ENCODE results near the gene ITPRIPL1.

DNA sequence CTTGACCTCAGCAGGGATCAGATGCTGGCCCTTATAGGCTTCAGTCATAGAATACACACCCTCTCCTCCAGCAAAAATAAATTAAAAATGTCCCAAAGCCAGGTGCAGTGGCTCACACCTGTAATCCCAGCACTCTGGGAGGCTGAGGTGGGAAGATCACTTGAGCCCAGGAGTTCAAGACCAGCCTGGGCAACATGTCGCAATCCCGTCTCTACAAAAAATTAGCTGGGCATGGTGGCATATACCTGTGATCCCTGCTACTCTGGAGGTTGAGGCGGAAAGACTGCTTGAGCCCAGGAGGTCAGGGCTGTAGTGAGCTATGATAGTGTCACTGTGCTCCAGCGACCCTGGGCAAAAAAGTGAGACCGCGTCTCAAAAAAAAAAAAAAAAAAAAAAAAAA is 4.8 kb downstream of the ITPRIPL1 start:
- TF ChIP-seq, protein P1, sequence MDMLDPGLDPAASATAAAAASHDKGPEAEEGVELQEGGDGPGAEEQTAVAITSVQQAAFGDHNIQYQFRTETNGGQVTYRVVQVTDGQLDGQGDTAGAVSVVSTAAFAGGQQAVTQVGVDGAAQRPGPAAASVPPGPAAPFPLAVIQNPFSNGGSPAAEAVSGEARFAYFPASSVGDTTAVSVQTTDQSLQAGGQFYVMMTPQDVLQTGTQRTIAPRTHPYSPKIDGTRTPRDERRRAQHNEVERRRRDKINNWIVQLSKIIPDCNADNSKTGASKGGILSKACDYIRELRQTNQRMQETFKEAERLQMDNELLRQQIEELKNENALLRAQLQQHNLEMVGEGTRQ (IDR thresholded peaks at IDR 0.05; ENCODE audit: low read depth, low read length), result no peak
- TF ChIP-seq RCOR1 (IDR thresholded peaks at IDR 0.05; ENCODE audit: insufficient replicate concordance, low read length), result no peak
- TF ChIP-seq, protein P2, sequence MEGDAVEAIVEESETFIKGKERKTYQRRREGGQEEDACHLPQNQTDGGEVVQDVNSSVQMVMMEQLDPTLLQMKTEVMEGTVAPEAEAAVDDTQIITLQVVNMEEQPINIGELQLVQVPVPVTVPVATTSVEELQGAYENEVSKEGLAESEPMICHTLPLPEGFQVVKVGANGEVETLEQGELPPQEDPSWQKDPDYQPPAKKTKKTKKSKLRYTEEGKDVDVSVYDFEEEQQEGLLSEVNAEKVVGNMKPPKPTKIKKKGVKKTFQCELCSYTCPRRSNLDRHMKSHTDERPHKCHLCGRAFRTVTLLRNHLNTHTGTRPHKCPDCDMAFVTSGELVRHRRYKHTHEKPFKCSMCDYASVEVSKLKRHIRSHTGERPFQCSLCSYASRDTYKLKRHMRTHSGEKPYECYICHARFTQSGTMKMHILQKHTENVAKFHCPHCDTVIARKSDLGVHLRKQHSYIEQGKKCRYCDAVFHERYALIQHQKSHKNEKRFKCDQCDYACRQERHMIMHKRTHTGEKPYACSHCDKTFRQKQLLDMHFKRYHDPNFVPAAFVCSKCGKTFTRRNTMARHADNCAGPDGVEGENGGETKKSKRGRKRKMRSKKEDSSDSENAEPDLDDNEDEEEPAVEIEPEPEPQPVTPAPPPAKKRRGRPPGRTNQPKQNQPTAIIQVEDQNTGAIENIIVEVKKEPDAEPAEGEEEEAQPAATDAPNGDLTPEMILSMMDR (conservative IDR thresholded peaks at IDR 0.05; ENCODE audit: low read depth, low read length), result no peak
- TF ChIP-seq MAFK (IDR thresholded peaks at IDR 0.05; ENCODE audit: low read depth, low read length), result no peak
- no peak for TF ChIP-seq BHLHE40 (IDR thresholded peaks at IDR 0.05; ENCODE audit: low read depth, low read length)
- no peak for TF ChIP-seq RFX5 (IDR thresholded peaks at IDR 0.05; ENCODE audit: low read depth, low read length)
